ENCODE data around the gene SPATA22. TPM values are rescaled to one million over a fixed set of nuclear protein-coding genes. Genes with fewer than 3 reads are reported as not detected.

The SPATA22 gene
- polyA plus RNA-seq, 1 donor (not counting 4 experiments of a cell fraction or from before 2014, with no cell fraction given), result not detected

Other genes starting within 250 kb of the SPATA22 start
- gene OR3A1, start 173.5 kb downstream of the SPATA22 start, polyA plus RNA-seq, result not detected in 3 replicates
- not detected in 3 replicates for gene OR3A2, start 85.5 kb downstream of the SPATA22 start, polyA plus RNA-seq
- not detected in 3 replicates for gene OR1E1, start 73.4 kb downstream of the SPATA22 start, polyA plus RNA-seq
- gene OR3A3, start 60.4 kb downstream of the SPATA22 start, polyA plus RNA-seq, result 0.08 TPM in 1 of 3 replicates, not detected in the others
- not detected in 3 replicates for gene OR1E2, start 38.0 kb downstream of the SPATA22 start, polyA plus RNA-seq
- gene ASPA, start 4.2 kb upstream of the SPATA22 start, polyA plus RNA-seq, result not detected in 3 replicates
- gene TRPV3, start 86.0 kb upstream of the SPATA22 start, polyA plus RNA-seq, result 5.8 to 16.6 TPM (median 9.4 TPM) in 3 replicates
- gene TRPV1, start 137.6 kb upstream of the SPATA22 start, polyA plus RNA-seq, result 1.3 to 2.2 TPM (median 1.5 TPM) in 3 replicates
- 9.2 to 11.8 TPM (median 11.0 TPM) in 3 replicates for gene SHPK, start 164.4 kb upstream of the SPATA22 start, polyA plus RNA-seq
- 7.4 to 10.3 TPM (median 10.2 TPM) in 3 replicates for gene CTNS, start 164.9 kb upstream of the SPATA22 start, polyA plus RNA-seq
- 105 to 197 TPM (median 126 TPM) in 3 replicates for gene TAX1BP3, start 196.8 kb upstream of the SPATA22 start, polyA plus RNA-seq
- gene EMC6, start 197.0 kb upstream of the SPATA22 start, polyA plus RNA-seq, result 35.4 to 47.4 TPM (median 36.6 TPM) in 3 replicates
- gene P2RX5, start 224.3 kb upstream of the SPATA22 start, polyA plus RNA-seq, result 0.43 to 0.97 TPM (median 0.63 TPM) in 3 replicates

Data from keratinocyte (primary cell).